Epithelial cell of esophagus (primary cell): ENCODE data around the gene TMEM150B.

Source experiments
- DNase-seq: peaks from one replicate; pipeline ENCODE4 v3.0.0; 2010; ENCODE audit warnings: low read depth
- H3K4me3 ChIP-seq: 2 replicates; pipeline ENCODE4 v1.5.1; 2011; ENCODE audit warnings: mild to moderate bottlenecking, low read length, control low read depth
- TF ChIP-seq, protein P1 (sequence below): IDR thresholded peaks from 2 replicates; pipeline ENCODE4 v1.5.1; 2011; ENCODE audit warnings: low read depth, mild to moderate bottlenecking, low read length, control low read depth, inconsistent platforms; ENCODE audit not compliant: insufficient read depth; ENCODE audit errors: missing control alignments

The TMEM150B gene

GRCh38 chr19:55279770-55280643 lies 45.1 kb downstream of the TMEM150B start, which contains the start of gene HSPBP1:
Gene HSPBP1, minus strand, starts transcription at chr19:55280110. Its CDS starts 502 bp downstream, at chr19:55279608.
- TF ChIP-seq, protein P1, sequence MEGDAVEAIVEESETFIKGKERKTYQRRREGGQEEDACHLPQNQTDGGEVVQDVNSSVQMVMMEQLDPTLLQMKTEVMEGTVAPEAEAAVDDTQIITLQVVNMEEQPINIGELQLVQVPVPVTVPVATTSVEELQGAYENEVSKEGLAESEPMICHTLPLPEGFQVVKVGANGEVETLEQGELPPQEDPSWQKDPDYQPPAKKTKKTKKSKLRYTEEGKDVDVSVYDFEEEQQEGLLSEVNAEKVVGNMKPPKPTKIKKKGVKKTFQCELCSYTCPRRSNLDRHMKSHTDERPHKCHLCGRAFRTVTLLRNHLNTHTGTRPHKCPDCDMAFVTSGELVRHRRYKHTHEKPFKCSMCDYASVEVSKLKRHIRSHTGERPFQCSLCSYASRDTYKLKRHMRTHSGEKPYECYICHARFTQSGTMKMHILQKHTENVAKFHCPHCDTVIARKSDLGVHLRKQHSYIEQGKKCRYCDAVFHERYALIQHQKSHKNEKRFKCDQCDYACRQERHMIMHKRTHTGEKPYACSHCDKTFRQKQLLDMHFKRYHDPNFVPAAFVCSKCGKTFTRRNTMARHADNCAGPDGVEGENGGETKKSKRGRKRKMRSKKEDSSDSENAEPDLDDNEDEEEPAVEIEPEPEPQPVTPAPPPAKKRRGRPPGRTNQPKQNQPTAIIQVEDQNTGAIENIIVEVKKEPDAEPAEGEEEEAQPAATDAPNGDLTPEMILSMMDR: no peak

GRCh38 chr19:55279340-55279739 lies 45.8 kb downstream of the TMEM150B start:
- H3K4me3 ChIP-seq: peak overlapping the region; percentile 94
- TF ChIP-seq, protein P1: no peak
- no peak for DNase-seq

More at GRCh38 chr19:55279770-55280643, 45.1 kb downstream of the TMEM150B start, which contains the start of gene HSPBP1:
- H3K4me3 ChIP-seq: peak within 1 kb of the TSS; percentile 94
- DNase-seq: peak; percentile 99

GRCh38 chr19:55278391-55279135 lies 46.6 kb downstream of the TMEM150B start:
- peak overlapping the region; percentile 94 for H3K4me3 ChIP-seq
- TF ChIP-seq, protein P1: no peak
- no peak for DNase-seq

DNA sequence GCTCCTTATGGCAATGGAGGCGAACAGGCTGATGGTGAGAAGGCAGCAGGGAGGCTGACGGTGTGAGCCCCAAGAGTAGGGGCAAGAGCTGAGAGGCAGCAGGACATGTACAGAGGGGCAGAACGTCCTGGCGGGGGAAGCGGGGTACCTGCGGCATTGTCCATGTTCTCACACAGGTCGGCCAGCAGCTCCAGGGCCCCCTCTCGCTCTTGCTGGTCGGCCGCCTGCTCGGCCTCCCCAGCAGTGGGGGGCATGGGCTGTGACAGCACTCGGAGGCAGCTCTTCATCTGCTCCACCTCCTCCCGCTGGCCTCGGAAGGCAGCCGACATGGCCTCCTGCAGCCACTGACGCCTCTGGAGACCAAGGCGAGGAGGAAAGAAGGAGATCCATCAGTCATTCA lies 47.6 kb downstream of the TMEM150B start:
- DNase-seq: no peak

GRCh38 chr19:55276720-55277430 lies 48.3 kb downstream of the TMEM150B start:
- DNase-seq: no peak
- TF ChIP-seq, protein P1: no peak
- H3K4me3 ChIP-seq: no peak overlapping the region

More for the DNA sequence above, 47.6 kb downstream of the TMEM150B start:
- no peak overlapping the region for H3K4me3 ChIP-seq
- TF ChIP-seq, protein P1: no peak

DNA sequence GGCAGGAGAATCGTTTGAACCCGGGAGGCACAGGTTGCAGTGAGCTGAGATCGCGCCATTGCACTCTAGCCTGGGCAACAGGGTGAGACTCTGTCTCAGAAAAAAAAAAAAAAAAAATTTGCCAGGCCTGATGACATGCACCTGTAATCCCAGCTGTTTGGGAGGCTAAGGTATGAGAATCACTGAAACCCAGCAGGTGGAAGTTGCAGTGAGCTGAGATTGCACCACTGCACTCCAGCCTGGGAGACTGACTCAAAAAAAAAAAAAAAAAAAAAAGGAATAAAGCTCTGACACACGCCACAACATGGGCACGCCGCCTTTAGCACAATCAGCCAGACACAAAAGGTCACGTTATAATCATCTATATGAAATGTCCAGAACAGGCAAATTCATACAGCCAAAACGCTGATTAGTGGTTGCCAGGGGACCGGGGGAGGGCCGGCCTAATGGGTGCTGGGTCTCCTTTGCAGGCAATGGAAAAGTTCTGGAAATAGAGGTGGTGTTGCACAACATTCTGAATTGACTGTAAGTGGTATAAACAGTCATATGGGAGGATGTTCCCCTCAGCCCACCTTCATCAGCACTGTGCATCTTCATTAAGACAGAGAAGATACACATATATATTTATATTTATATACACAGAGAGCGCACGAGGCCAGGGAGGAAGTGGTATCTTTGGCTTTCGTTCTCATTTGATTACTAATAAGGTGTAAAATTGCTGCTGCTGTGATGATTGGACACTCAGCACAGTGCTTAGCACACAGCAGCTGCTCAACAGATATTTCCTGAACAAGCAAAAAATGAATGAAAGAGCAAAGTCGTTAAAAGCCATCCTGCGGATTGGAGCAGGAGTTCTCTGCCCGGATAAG lies 49.1 kb downstream of the TMEM150B start:
- DNase-seq: no peak
- H3K4me3 ChIP-seq: no peak overlapping the region
- TF ChIP-seq, protein P1: no peak
